ENCODE measurements around the gene MBNL1. TPM values are rescaled to one million over a fixed set of nuclear protein-coding genes. Genes with fewer than 3 reads are reported as not detected.
A peak's percentile ranks its signal among the peaks of the same experiment; 100 is the strongest.

Gene MBNL1
- total and polyA plus RNA-seq, 2 of the 13 experiments (the other 11 are each of a cell fraction or from before 2014, with no cell fraction given): 27.1 to 55.4 TPM

GRCh38 chr3:152268555-152269055 lies at the start of gene MBNL1 (continued):
- TF ChIP-seq ZNF660 (CRISPR knock-in tag; IDR thresholded peaks at IDR 0.05; ENCODE audit: borderline replicate concordance, low read depth) (no peak; the same call in 1 of the 2 replicates), ZNF552 (CRISPR knock-in tag; IDR thresholded peaks at IDR 0.05; ENCODE audit: borderline replicate concordance) (no peak), HOXA5 (CRISPR knock-in tag; IDR thresholded peaks at IDR 0.05) (peak; percentile 82), CBFB (CRISPR knock-in tag; IDR thresholded peaks at IDR 0.05) (0 out of 2 replicates have a peak, but pooled peaks have one; percentile 35), SYNCRIP (IDR thresholded peaks at IDR 0.05; ENCODE audit: insufficient read depth, low read depth, low read length) (no peak), ZBTB14 (CRISPR knock-in tag; IDR thresholded peaks at IDR 0.05) (no peak), LCORL (IDR thresholded peaks at IDR 0.05) (no peak), LCORL (CRISPR knock-in tag; IDR thresholded peaks at IDR 0.05) (no peak), ZNF547 (CRISPR knock-in tag; IDR thresholded peaks at IDR 0.05) (peak; percentile 56; the same call in 1 of the 2 replicates), TARDBP (CRISPR knock-in tag; IDR thresholded peaks at IDR 0.05) (peak; percentile 51; the same call in 1 of the 2 replicates), ZFP41 (CRISPR knock-in tag; IDR thresholded peaks at IDR 0.05; ENCODE audit: borderline replicate concordance) (peak; percentile 51; the same call in 1 of the 2 replicates), ZNF773 (CRISPR knock-in tag; IDR thresholded peaks at IDR 0.05; ENCODE audit: borderline replicate concordance) (0 out of 2 replicates have a peak, but pooled peaks have one; percentile 68), EED (CRISPR knock-in tag; IDR thresholded peaks at IDR 0.05) (no peak), ZNF549 (CRISPR knock-in tag; IDR thresholded peaks at IDR 0.05) (no peak), TOE1 (CRISPR knock-in tag; IDR thresholded peaks at IDR 0.05) (no peak), SMARCE1 (IDR thresholded peaks at IDR 0.05; ENCODE audit: borderline replicate concordance) (no peak), TRAFD1 (CRISPR knock-in tag; IDR thresholded peaks at IDR 0.05; ENCODE audit: borderline replicate concordance) (no peak), FOXO4 (CRISPR knock-in tag; conservative IDR thresholded peaks at IDR 0.05) (no peak), DZIP1 (CRISPR knock-in tag; IDR thresholded peaks at IDR 0.05) (no peak; the same call in 1 of the 2 replicates), ZNF766 (CRISPR knock-in tag; IDR thresholded peaks at IDR 0.05; ENCODE audit: borderline replicate concordance) (peak; percentile 82; the same call in 1 of the 2 replicates), ZNF558 (CRISPR knock-in tag; IDR thresholded peaks at IDR 0.05; ENCODE audit: borderline replicate concordance) (peak; percentile 43; the same call in 1 of the 2 replicates), MTA3 (CRISPR knock-in tag; IDR thresholded peaks at IDR 0.05) (no peak), ZNF780A (CRISPR knock-in tag; IDR thresholded peaks at IDR 0.05) (no peak), ISX (CRISPR knock-in tag; conservative IDR thresholded peaks at IDR 0.05) (peak; percentile 44; the same call in 1 of the 2 replicates), SP1 (IDR thresholded peaks at IDR 0.05) (no peak), SP1 (CRISPR knock-in tag; IDR thresholded peaks at IDR 0.05) (no peak)
